Ovary (tissue), 3 donors: ENCODE measurements around the gene CYTIP.

Source experiments
- EP300 ChIP-seq: sonication (generic); formaldehyde crosslinking; IDR thresholded peaks from one replicate; pipeline ENCODE4 v1.6.1; 2017; ENCODE audit warnings: antibody characterized with exemption
- TF ChIP-seq, protein P1 (sequence below), 3 donors: fragments of 450-650 bp in 2 of 3; fragments of 200-600 bp in 1 of 3; IDR thresholded peaks; one replicate each; pipeline versions ENCODE4 v1.5.1 to v1.8.0; 2016 to 2022; ENCODE audit warnings: antibody characterized with exemption in 3 of 3, mild to moderate bottlenecking in 1 of 3
- donor health status: DM: no; HTN: no; CAD: no.

DNA sequence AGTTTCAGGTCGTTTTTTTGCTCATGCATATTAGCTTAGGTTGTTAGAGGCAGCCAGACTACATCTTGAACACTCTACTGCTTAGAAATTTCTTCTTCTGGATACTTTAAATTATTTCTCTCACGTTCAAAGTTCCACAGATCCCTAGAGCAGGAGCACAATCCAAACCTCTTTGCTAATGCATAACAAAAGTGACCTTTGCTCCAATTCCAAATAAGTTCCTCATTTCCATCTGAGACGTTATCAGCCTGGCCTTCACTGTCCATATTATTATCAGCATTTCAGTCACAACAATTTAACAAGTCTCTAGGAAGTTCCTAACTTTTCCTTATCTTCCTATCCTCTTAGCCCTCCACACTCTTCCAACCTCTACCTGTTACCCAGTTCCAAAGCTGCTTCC is 67.8 kb downstream of the CYTIP start:
- TF ChIP-seq, protein P1, sequence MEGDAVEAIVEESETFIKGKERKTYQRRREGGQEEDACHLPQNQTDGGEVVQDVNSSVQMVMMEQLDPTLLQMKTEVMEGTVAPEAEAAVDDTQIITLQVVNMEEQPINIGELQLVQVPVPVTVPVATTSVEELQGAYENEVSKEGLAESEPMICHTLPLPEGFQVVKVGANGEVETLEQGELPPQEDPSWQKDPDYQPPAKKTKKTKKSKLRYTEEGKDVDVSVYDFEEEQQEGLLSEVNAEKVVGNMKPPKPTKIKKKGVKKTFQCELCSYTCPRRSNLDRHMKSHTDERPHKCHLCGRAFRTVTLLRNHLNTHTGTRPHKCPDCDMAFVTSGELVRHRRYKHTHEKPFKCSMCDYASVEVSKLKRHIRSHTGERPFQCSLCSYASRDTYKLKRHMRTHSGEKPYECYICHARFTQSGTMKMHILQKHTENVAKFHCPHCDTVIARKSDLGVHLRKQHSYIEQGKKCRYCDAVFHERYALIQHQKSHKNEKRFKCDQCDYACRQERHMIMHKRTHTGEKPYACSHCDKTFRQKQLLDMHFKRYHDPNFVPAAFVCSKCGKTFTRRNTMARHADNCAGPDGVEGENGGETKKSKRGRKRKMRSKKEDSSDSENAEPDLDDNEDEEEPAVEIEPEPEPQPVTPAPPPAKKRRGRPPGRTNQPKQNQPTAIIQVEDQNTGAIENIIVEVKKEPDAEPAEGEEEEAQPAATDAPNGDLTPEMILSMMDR (IDR thresholded peaks at IDR 0.05) = no peak
- TF ChIP-seq EP300 = no peak
